Uterus (tissue), 2 donors: ENCODE measurements around the gene PRKCE.

Experiments
- POLR2A ChIP-seq, 2 donors: fragments of 450-650 bp; IDR thresholded peaks; one replicate each; pipeline ENCODE4 v1.6.1; 2016; ENCODE audit warnings: antibody characterized with exemption in 2 of 2, mild to moderate bottlenecking in 1 of 2, moderate library complexity in 1 of 2
- TF ChIP-seq, protein P1 (sequence below), 4 experiments: fragments of 200-600 bp in 2 of 4; fragments of 450-650 bp in 2 of 4; sonication (generic) in 2 of 4; IDR thresholded peaks; one replicate each; pipeline ENCODE4 v1.5.1; 2016 to 2019; ENCODE audit warnings: antibody characterized with exemption in 4 of 4, mild to moderate bottlenecking in 2 of 4, moderate library complexity in 1 of 4

DNA sequence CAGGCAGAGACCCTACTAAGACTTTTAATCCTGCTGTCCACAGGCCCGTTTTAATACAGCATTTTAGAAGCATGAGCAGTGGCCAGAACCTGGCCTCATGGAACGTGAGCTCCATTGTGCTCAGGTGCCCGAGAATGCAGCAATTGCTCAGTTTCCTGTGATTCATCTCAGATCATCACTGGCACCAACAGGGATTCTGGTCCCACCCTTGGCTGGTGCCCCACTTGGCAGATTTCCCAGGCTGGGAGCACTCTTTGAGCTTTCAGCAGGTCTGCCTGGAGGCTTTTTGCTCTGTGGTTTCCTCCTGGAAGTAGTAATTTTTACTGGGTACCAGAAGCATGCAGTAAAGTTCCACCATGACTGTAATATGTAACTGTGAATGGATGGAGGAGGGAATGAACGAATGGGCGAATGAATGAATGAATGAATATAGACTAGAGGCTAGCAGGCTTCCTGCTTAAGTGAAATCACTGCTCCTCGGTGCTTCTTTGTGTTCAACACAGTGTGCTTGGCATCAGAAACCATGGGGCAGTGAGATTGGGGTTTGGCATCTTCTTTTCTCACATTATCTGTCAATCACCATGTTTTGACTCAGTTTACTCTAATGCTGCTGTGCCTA, 312.9 kb downstream of the PRKCE start:
- no peak for TF ChIP-seq POLR2A (IDR thresholded peaks at IDR 0.05)
- TF ChIP-seq, protein P1, sequence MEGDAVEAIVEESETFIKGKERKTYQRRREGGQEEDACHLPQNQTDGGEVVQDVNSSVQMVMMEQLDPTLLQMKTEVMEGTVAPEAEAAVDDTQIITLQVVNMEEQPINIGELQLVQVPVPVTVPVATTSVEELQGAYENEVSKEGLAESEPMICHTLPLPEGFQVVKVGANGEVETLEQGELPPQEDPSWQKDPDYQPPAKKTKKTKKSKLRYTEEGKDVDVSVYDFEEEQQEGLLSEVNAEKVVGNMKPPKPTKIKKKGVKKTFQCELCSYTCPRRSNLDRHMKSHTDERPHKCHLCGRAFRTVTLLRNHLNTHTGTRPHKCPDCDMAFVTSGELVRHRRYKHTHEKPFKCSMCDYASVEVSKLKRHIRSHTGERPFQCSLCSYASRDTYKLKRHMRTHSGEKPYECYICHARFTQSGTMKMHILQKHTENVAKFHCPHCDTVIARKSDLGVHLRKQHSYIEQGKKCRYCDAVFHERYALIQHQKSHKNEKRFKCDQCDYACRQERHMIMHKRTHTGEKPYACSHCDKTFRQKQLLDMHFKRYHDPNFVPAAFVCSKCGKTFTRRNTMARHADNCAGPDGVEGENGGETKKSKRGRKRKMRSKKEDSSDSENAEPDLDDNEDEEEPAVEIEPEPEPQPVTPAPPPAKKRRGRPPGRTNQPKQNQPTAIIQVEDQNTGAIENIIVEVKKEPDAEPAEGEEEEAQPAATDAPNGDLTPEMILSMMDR (IDR thresholded peaks at IDR 0.05) = no peak
